ENCODE data around the gene CCND1. TPM values are rescaled to one million over a fixed set of nuclear protein-coding genes. Genes with fewer than 3 reads are reported as not detected.

CCND1 gene
- total and polyA plus RNA-seq, 12 donors: 11.4 to 292 (median 173) TPM

GRCh38 chr11:69697861-69698260, 56.9 kb downstream of the CCND1 start:
- peaks cover 2 to 81% (median 66%) of the 10 kb centered on the region in 7 donors for H3K27me3 ChIP-seq
- H3K4me1 ChIP-seq: peaks cover 0 to 27% (median 12%) of the 10 kb centered on the region in 9 donors
- H3K4me3 ChIP-seq: no peak overlapping the region
- no peaks in the 10 kb centered on the region for H3K36me3 ChIP-seq
- DNase-seq (no peak), ATAC-seq (no peak)
- H3K27ac ChIP-seq: no peak overlapping the region
- 88% methylated on average over 10 of the region's 10 CpGs for WGBS, 2 donors
- intact Hi-C loops (cut with DNase I): loop anchor here in 1 of 10 donors (5.0 kb wide), 1 partner anchor 194 kb away; no protein-coding TSS in a partner anchor
- peaks cover 0 to 2% (median 0%) of the 10 kb centered on the region in 11 donors for H3K9me3 ChIP-seq
- TF ChIP-seq, protein P1, sequence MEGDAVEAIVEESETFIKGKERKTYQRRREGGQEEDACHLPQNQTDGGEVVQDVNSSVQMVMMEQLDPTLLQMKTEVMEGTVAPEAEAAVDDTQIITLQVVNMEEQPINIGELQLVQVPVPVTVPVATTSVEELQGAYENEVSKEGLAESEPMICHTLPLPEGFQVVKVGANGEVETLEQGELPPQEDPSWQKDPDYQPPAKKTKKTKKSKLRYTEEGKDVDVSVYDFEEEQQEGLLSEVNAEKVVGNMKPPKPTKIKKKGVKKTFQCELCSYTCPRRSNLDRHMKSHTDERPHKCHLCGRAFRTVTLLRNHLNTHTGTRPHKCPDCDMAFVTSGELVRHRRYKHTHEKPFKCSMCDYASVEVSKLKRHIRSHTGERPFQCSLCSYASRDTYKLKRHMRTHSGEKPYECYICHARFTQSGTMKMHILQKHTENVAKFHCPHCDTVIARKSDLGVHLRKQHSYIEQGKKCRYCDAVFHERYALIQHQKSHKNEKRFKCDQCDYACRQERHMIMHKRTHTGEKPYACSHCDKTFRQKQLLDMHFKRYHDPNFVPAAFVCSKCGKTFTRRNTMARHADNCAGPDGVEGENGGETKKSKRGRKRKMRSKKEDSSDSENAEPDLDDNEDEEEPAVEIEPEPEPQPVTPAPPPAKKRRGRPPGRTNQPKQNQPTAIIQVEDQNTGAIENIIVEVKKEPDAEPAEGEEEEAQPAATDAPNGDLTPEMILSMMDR (IDR thresholded peaks at IDR 0.05): no peak

- Histone ChIP-seq H3K4me1 (peaks cover 0 to 30% (median 14%) of the 10 kb centered on the region in 9 donors), H3K27me3 (peaks cover 7 to 82% (median 71%) of the 10 kb centered on the region in 7 donors)
These were observed 57.4 kb downstream of the CCND1 start for GRCh38 chr11:69698362-69698761.

GRCh38 chr11:69699213-69699612, 58.3 kb downstream of the CCND1 start:
- H3K36me3 ChIP-seq: no peaks in the 10 kb centered on the region
- WGBS, 2 donors: 54 to 60% methylated on average over 13 of the region's 13 CpGs
- peaks cover 5 to 37% (median 20%) of the 10 kb centered on the region in 9 donors for H3K4me1 ChIP-seq
- intact Hi-C loops (cut with DNase I): loop anchor here in 1 of 10 donors (5.0 kb wide), 1 partner anchor 193 kb away; no protein-coding TSS in a partner anchor
- peaks cover 15 to 88% (median 77%) of the 10 kb centered on the region in 7 donors for H3K27me3 ChIP-seq
- TF ChIP-seq, protein P1 (IDR thresholded peaks at IDR 0.05): no peak
- H3K9me3 ChIP-seq: no peaks in the 10 kb centered on the region
- peak in 5 of 8 donors; percentile 13 to 52 (median 25) for ATAC-seq
- H3K4me3 ChIP-seq: no peak overlapping the region
- no peak overlapping the region for H3K27ac ChIP-seq
- peak in 1 of 2 donors; percentile 32 for DNase-seq

More at GRCh38 chr11:69698362-69698761, 57.4 kb downstream of the CCND1 start:
- 95 to 96% methylated on average over 2 of the region's 2 CpGs for WGBS, 2 donors
- intact Hi-C loops (cut with DNase I): loop anchor here in 1 of 10 donors (5.0 kb wide), 1 partner anchor 194 kb away; no protein-coding TSS in a partner anchor
- DNase-seq (no peak), ATAC-seq (no peak)
- TF ChIP-seq, protein P1 (IDR thresholded peaks at IDR 0.05): no peak
- H3K9me3 ChIP-seq: no peaks in the 10 kb centered on the region
- no peak overlapping the region for H3K4me3 ChIP-seq
- no peaks in the 10 kb centered on the region for H3K36me3 ChIP-seq
- no peak overlapping the region for H3K27ac ChIP-seq

- TF ChIP-seq, protein P1 (IDR thresholded peaks at IDR 0.05): no peak
- H3K27me3 ChIP-seq: peaks cover 24 to 90% (median 83%) of the 10 kb centered on the region in 7 donors
- H3K4me1 ChIP-seq: peaks cover 5 to 43% (median 26%) of the 10 kb centered on the region in 9 donors
- no peaks in the 10 kb centered on the region for H3K9me3 ChIP-seq
- no peak overlapping the region for H3K27ac ChIP-seq
- DNase-seq (peak; percentile 78 to 82), ATAC-seq (peak; percentile 86 to 96 (median 90))
- intact Hi-C loops (cut with DNase I): loop anchor here in 4 of 10 donors (5.0 kb wide), 3 partner anchors 187 to 497 kb away; no protein-coding TSS in a partner anchor
- H3K4me3 ChIP-seq: no peak overlapping the region
- 32 to 38% methylated on average over 20 of the region's 20 CpGs for WGBS, 2 donors
- H3K36me3 ChIP-seq: no peaks in the 10 kb centered on the region
These were observed 59.6 kb downstream of the CCND1 start for GRCh38 chr11:69700278-69701140.
